SH-SY5Y (cell line): ENCODE results near the gene PIKFYVE.

Experiments
- GATA2 ChIP-seq: IDR thresholded peaks from 2 replicates; pipeline ENCODE4 v1.6.1; 2011; ENCODE audit warnings: mild to moderate bottlenecking, low read depth, low read length
- GATA3 ChIP-seq: IDR thresholded peaks from 2 replicates; pipeline ENCODE4 v1.6.1; 2011; ENCODE audit warnings: low read depth, mild to moderate bottlenecking, low read length, moderate library complexity

- TF ChIP-seq GATA2 (no peak), GATA3 (no peak)
Observed at GRCh38 chr2:208407667-208408066, 141.6 kb downstream of the PIKFYVE start.
